K562 (cell line): ENCODE results near the gene PURA. TPM values are rescaled to one million over a fixed set of nuclear protein-coding genes. Genes with fewer than 3 reads are reported as not detected.

Experiments
- CBFA2T2 ChIP-seq: fragments of 450-650 bp; conservative IDR thresholded peaks from 2 replicates; pipeline ENCODE4 v1.6.1; 2017; ENCODE audit warnings: mild to moderate bottlenecking
- HNRNPLL ChIP-seq: fragments of 200-400 bp; formaldehyde crosslinking; IDR thresholded peaks from 2 replicates; pipeline ENCODE4 v1.6.1; 2017; ENCODE audit warnings: low read length, low read depth, mild to moderate bottlenecking; ENCODE audit not compliant: poor library complexity, severe bottlenecking
- KLF1 ChIP-seq: fragments of 450-650 bp; IDR thresholded peaks from 2 replicates; pipeline ENCODE4 v1.6.1; 2016; ENCODE audit warnings: missing genetic modification characterization, missing compliant biosample characterization
- RBM25 ChIP-seq: fragments of 200-400 bp; formaldehyde crosslinking; IDR thresholded peaks from 2 replicates; pipeline ENCODE4 v1.6.1; 2018; ENCODE audit warnings: low read length, low read depth, moderate library complexity; ENCODE audit not compliant: severe bottlenecking
- SPI1 ChIP-seq: IDR thresholded peaks from 2 replicates; pipeline ENCODE4 v1.6.1; 2011; ENCODE audit warnings: low read depth, low read length, control low read depth, borderline replicate concordance
- SREBF2 ChIP-seq: sonication (generic); formaldehyde crosslinking; IDR thresholded peaks from 2 replicates; pipeline ENCODE4 v1.4.0; 2020; ENCODE audit warnings: mild to moderate bottlenecking, missing genetic modification reagents
- TFAM ChIP-seq: fragments of 250-450 bp; sonication (Bioruptor Pico); conservative IDR thresholded peaks from 2 replicates; pipeline ENCODE4 v1.5.0; 2021; ENCODE audit warnings: mild to moderate bottlenecking, moderate library complexity
- ZNF274 ChIP-seq: IDR thresholded peaks from 2 replicates; pipeline ENCODE4 v1.6.1; 2011; ENCODE audit warnings: low read depth, mild to moderate bottlenecking, low read length, moderate library complexity, borderline replicate concordance
- polyA plus RNA-seq, 8 experiments: library from polyadenylated mRNA; depleted of rRNA in 4 of 8; stranded (reverse) in 5 of 8; unstranded in 3 of 8; fragments of >200 nt; fragmentation: Nextera tagmentation in 2 of 8; fragmentation: Illumina TruSeq in 1 of 8; extraction: Ambion mirVana in 2 of 8; extraction: Trizol in 1 of 8; gene quantifications; 2 replicates each; pipeline versions ENCODE4 v1.2.1 to v1.2.3, GENCODE V29; 2011 to 2014; ENCODE audit warnings: inconsistent platforms in 1 of 8, missing spikeins in 1 of 8
- total RNA-seq, 7 experiments: library from RNA; depleted of rRNA in 6 of 7; stranded (reverse); fragments of >200 nt in 6 of 7; fragmentation: Illumina TruSeq in 2 of 7; extraction: Trizol in 2 of 7; gene quantifications; 2 replicates each; pipeline versions ENCODE4 v1.2.1 to v1.2.3, GENCODE V29; 2011 to 2021; ENCODE audit warnings: low replicate concordance in 1 of 7
- TF ChIP-seq, protein P1 (sequence below): fragments of 450-650 bp; conservative IDR thresholded peaks from 2 replicates; pipeline ENCODE4 v1.6.1; 2016; ENCODE audit warnings: missing genetic modification characterization, low read depth, mild to moderate bottlenecking, control low read depth, missing compliant biosample characterization
- TF ChIP-seq, protein P2 (sequence below): fragments of 250-450 bp; sonication (Bioruptor Pico); IDR thresholded peaks from 2 replicates; pipeline ENCODE4 v1.5.1; 2021; ENCODE audit warnings: mild to moderate bottlenecking
- TF ChIP-seq, protein P3 (sequence below): fragments of 450-650 bp; formaldehyde crosslinking; conservative IDR thresholded peaks from 2 replicates; pipeline ENCODE4 v1.4.0; 2022; ENCODE audit warnings: mild to moderate bottlenecking, missing genetic modification characterization
- TF ChIP-seq, protein P4 (sequence below): fragments of 450-650 bp; IDR thresholded peaks from 2 replicates; pipeline ENCODE4 v1.6.1; 2017; ENCODE audit warnings: antibody characterized with exemption, mild to moderate bottlenecking
- TF ChIP-seq, protein P5 (sequence below): fragments of 450-650 bp; IDR thresholded peaks from 2 replicates; pipeline ENCODE4 v1.6.1; 2016
- TF ChIP-seq, protein P6 (sequence below): fragments of 450-650 bp; IDR thresholded peaks from 2 replicates; pipeline ENCODE4 v1.6.1; 2016; ENCODE audit warnings: borderline replicate concordance

The PURA gene
- total and polyA plus RNA-seq, 9 of the 15 experiments (the other 6 are each of a cell fraction or from before 2014, with no cell fraction given) = 3.2 to 11.1 (median 5.4) TPM

DNA sequence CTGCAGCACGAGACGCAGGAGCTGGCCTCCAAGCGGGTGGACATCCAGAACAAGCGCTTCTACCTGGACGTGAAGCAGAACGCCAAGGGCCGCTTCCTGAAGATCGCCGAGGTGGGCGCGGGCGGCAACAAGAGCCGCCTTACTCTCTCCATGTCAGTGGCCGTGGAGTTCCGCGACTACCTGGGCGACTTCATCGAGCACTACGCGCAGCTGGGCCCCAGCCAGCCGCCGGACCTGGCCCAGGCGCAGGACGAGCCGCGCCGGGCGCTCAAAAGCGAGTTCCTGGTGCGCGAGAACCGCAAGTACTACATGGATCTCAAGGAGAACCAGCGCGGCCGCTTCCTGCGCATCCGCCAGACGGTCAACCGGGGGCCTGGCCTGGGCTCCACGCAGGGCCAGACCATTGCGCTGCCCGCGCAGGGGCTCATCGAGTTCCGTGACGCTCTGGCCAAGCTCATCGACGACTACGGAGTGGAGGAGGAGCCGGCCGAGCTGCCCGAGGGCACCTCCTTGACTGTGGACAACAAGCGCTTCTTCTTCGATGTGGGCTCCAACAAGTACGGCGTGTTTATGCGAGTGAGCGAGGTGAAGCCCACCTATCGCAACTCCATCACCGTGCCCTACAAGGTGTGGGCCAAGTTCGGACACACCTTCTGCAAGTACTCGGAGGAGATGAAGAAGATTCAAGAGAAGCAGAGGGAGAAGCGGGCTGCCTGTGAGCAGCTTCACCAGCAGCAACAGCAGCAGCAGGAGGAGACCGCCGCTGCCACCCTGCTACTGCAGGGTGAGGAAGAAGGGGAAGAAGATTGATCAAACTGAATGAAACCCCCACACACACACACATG is 654 bp downstream of the PURA start (continued):
- no peak for TF ChIP-seq KLF1 (tag)
- no peak for TF ChIP-seq RBM25
- no peak for TF ChIP-seq SPI1
- peak; percentile 91 for TF ChIP-seq HNRNPLL
- TF ChIP-seq, protein P1, sequence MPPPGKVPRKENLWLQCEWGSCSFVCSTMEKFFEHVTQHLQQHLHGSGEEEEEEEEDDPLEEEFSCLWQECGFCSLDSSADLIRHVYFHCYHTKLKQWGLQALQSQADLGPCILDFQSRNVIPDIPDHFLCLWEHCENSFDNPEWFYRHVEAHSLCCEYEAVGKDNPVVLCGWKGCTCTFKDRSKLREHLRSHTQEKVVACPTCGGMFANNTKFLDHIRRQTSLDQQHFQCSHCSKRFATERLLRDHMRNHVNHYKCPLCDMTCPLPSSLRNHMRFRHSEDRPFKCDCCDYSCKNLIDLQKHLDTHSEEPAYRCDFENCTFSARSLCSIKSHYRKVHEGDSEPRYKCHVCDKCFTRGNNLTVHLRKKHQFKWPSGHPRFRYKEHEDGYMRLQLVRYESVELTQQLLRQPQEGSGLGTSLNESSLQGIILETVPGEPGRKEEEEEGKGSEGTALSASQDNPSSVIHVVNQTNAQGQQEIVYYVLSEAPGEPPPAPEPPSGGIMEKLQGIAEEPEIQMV (tag) = no peak
- TF ChIP-seq CBFA2T2 = no peak
- TF ChIP-seq, protein P2, sequence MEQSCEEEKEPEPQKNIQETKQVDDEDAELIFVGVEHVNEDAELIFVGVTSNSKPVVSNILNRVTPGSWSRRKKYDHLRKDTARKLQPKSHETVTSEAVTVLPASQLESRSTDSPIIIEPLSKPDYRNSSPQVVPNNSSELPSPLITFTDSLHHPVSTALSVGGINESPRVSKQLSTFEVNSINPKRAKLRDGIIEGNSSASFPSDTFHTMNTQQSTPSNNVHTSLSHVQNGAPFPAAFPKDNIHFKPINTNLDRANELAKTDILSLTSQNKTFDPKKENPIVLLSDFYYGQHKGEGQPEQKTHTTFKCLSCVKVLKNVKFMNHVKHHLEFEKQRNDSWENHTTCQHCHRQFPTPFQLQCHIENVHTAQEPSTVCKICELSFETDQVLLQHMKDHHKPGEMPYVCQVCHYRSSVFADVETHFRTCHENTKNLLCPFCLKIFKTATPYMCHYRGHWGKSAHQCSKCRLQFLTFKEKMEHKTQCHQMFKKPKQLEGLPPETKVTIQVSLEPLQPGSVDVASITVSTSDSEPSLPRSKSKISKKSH = no peak
- TF ChIP-seq, protein P3, sequence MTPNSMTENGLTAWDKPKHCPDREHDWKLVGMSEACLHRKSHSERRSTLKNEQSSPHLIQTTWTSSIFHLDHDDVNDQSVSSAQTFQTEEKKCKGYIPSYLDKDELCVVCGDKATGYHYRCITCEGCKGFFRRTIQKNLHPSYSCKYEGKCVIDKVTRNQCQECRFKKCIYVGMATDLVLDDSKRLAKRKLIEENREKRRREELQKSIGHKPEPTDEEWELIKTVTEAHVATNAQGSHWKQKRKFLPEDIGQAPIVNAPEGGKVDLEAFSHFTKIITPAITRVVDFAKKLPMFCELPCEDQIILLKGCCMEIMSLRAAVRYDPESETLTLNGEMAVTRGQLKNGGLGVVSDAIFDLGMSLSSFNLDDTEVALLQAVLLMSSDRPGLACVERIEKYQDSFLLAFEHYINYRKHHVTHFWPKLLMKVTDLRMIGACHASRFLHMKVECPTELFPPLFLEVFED = no peak
- TF ChIP-seq, protein P4, sequence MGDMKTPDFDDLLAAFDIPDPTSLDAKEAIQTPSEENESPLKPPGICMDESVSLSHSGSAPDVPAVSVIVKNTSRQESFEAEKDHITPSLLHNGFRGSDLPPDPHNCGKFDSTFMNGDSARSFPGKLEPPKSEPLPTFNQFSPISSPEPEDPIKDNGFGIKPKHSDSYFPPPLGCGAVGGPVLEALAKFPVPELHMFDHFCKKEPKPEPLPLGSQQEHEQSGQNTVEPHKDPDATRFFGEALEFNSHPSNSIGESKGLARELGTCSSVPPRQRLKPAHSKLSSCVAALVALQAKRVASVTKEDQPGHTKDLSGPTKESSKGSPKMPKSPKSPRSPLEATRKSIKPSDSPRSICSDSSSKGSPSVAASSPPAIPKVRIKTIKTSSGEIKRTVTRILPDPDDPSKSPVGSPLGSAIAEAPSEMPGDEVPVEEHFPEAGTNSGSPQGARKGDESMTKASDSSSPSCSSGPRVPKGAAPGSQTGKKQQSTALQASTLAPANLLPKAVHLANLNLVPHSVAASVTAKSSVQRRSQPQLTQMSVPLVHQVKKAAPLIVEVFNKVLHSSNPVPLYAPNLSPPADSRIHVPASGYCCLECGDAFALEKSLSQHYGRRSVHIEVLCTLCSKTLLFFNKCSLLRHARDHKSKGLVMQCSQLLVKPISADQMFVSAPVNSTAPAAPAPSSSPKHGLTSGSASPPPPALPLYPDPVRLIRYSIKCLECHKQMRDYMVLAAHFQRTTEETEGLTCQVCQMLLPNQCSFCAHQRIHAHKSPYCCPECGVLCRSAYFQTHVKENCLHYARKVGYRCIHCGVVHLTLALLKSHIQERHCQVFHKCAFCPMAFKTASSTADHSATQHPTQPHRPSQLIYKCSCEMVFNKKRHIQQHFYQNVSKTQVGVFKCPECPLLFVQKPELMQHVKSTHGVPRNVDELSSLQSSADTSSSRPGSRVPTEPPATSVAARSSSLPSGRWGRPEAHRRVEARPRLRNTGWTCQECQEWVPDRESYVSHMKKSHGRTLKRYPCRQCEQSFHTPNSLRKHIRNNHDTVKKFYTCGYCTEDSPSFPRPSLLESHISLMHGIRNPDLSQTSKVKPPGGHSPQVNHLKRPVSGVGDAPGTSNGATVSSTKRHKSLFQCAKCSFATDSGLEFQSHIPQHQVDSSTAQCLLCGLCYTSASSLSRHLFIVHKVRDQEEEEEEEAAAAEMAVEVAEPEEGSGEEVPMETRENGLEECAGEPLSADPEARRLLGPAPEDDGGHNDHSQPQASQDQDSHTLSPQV = no peak
- TF ChIP-seq, protein P5, sequence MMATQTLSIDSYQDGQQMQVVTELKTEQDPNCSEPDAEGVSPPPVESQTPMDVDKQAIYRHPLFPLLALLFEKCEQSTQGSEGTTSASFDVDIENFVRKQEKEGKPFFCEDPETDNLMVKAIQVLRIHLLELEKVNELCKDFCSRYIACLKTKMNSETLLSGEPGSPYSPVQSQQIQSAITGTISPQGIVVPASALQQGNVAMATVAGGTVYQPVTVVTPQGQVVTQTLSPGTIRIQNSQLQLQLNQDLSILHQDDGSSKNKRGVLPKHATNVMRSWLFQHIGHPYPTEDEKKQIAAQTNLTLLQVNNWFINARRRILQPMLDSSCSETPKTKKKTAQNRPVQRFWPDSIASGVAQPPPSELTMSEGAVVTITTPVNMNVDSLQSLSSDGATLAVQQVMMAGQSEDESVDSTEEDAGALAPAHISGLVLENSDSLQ = no peak
- no peak for TF ChIP-seq ZNF274
- TF ChIP-seq, protein P6, sequence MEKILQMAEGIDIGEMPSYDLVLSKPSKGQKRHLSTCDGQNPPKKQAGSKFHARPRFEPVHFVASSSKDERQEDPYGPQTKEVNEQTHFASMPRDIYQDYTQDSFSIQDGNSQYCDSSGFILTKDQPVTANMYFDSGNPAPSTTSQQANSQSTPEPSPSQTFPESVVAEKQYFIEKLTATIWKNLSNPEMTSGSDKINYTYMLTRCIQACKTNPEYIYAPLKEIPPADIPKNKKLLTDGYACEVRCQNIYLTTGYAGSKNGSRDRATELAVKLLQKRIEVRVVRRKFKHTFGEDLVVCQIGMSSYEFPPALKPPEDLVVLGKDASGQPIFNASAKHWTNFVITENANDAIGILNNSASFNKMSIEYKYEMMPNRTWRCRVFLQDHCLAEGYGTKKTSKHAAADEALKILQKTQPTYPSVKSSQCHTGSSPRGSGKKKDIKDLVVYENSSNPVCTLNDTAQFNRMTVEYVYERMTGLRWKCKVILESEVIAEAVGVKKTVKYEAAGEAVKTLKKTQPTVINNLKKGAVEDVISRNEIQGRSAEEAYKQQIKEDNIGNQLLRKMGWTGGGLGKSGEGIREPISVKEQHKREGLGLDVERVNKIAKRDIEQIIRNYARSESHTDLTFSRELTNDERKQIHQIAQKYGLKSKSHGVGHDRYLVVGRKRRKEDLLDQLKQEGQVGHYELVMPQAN = no peak; the same call in 1 of the 2 replicates
- TF ChIP-seq TFAM = no peak
- no peak for TF ChIP-seq SREBF2 (CRISPR knock-in tag)
